HCT116 (cell line): ENCODE data around the gene PLEKHA8. TPM values are rescaled to one million over a fixed set of nuclear protein-coding genes. Genes with fewer than 3 reads are reported as not detected.

Source experiments
- ATAC-seq: fragments of 200-7000 bp; cut with Tn5 transposase; 2 replicates; pipeline ENCODE4 v1.9.1; 2020; ENCODE audit warnings: mild to moderate bottlenecking, moderate library complexity
- BruUV-seq: library from RNA; stranded (reverse); fragments of 400-500 nt; replicated peaks from 2 replicates; lab custom pipeline; 2021; lab: Mats Ljungman, UMichigan
- CTCF ChIA-PET: fragments of 300-600 bp; sonication (Branson Sonifier 250); formaldehyde crosslinking; loops from one replicate; lab custom pipeline; 2021; ENCODE audit warnings: antibody characterized with exemption; lab: Charles Lee
- POLR2A ChIA-PET: fragments of 300-600, 350-600 bp; sonication (Branson Sonifier 250); formaldehyde crosslinking; loops from one replicate; lab custom pipeline; 2021; ENCODE audit warnings: antibody characterized with exemption; lab: Charles Lee
- RAD21 ChIA-PET, 2 experiments: fragments of 300-600 bp; sonication (Branson Sonifier 250); formaldehyde crosslinking; loops; one replicate each; lab custom pipeline; 2023; ENCODE audit warnings: low total read pairs in 2 of 2; ENCODE audit not compliant: uncharacterized antibody in 2 of 2, unreplicated experiment in 2 of 2, low non-redundant PET in 1 of 2; lab: Charles Lee
- DNase-seq: peaks from one replicate; pipeline ENCODE4 v3.0.0-alpha.2; 2010; ENCODE audit warnings: low read depth, low spot score
- H2AFZ ChIP-seq: fragments of 200-600 bp; shearing (Covaris generic), sonication (generic); 2 replicates; pipeline ENCODE4 v1.6.1; 2017; ENCODE audit warnings: low read depth, mixed run types, mixed read lengths, antibody characterized with exemption, low read length; ENCODE audit not compliant: poor library complexity, severe bottlenecking
- H3K27ac ChIP-seq: 2 replicates; pipeline ENCODE4 v1.5.1; 2012; ENCODE audit warnings: low read depth, low read length
- H3K27me3 ChIP-seq: fragments of 200-600 bp; sonication (generic); 2 replicates; pipeline ENCODE4 v1.6.1; 2016; ENCODE audit warnings: mixed run types, low read length, mixed read lengths; ENCODE audit not compliant: insufficient read depth
- H3K36me3 ChIP-seq, 2 experiments: fragments of 200-500 bp in 1 of 2; fragments of 200-600 bp in 1 of 2; sonication (Bioruptor generic) in 1 of 2; sonication (generic) in 1 of 2; 2 replicates each; pipeline versions ENCODE4 v1.5.1 to v1.6.1; 2014 to 2016; ENCODE audit warnings: low read length in 2 of 2, inconsistent platforms in 1 of 2, mixed read lengths in 1 of 2, mixed run types in 1 of 2; ENCODE audit not compliant: insufficient read depth in 2 of 2, control insufficient read depth in 1 of 2
- H3K4me1 ChIP-seq, 2 experiments: fragments of 200-600 bp in 1 of 2; sonication (generic) in 1 of 2; 2 replicates each; pipeline versions ENCODE4 v1.5.1 to v1.6.1; 2012 to 2017; ENCODE audit warnings: low read length in 2 of 2, inconsistent platforms in 1 of 2, mild to moderate bottlenecking in 1 of 2, mixed read lengths in 1 of 2, mixed run types in 1 of 2, moderate library complexity in 1 of 2; ENCODE audit not compliant: insufficient read depth in 2 of 2, control insufficient read depth in 1 of 2
- H3K4me2 ChIP-seq: fragments of 200-600 bp; sonication (generic); 2 replicates; pipeline ENCODE4 v1.6.1; 2017; ENCODE audit warnings: mixed run types, low read length, mixed read lengths
- H3K4me3 ChIP-seq, 2 experiments: fragments of 200-600 bp in 1 of 2; sonication (generic) in 1 of 2; replicated peaks in 1 of 2; 2 replicates each; pipeline ENCODE4 v1.5.1; 2011 to 2016; ENCODE audit warnings: low read length in 2 of 2, control low read depth in 1 of 2, low read depth in 1 of 2, mild to moderate bottlenecking in 1 of 2, mixed read lengths in 1 of 2, mixed run types in 1 of 2
- H3K79me2 ChIP-seq: fragments of 200-600 bp; sonication (generic); 2 replicates; pipeline ENCODE4 v1.6.1; 2017; ENCODE audit warnings: mild to moderate bottlenecking, mixed run types, low read length, moderate library complexity, mixed read lengths; ENCODE audit not compliant: insufficient read depth
- H3K9ac ChIP-seq: fragments of 200-600 bp; sonication (generic); 2 replicates; pipeline ENCODE4 v1.6.1; 2016; ENCODE audit warnings: low read length, mixed read lengths
- H3K9me2 ChIP-seq: fragments of 200-600 bp; sonication (generic), shearing (Covaris generic); 2 replicates; pipeline ENCODE4 v1.6.1; 2017; ENCODE audit warnings: mixed run types, mild to moderate bottlenecking, moderate library complexity; ENCODE audit not compliant: insufficient read depth
- H3K9me3 ChIP-seq, 2 experiments: fragments of 200-500 bp in 1 of 2; fragments of 200-600 bp in 1 of 2; sonication (Bioruptor generic) in 1 of 2; sonication (generic) in 1 of 2; 2 replicates each; pipeline ENCODE4 v1.6.1; 2014 to 2017; ENCODE audit warnings: low read length in 2 of 2, mixed read lengths in 2 of 2, inconsistent platforms in 1 of 2, low read depth in 1 of 2, mild to moderate bottlenecking in 1 of 2, mixed run types in 1 of 2, moderate library complexity in 1 of 2; ENCODE audit not compliant: control insufficient read depth in 1 of 2, insufficient read depth in 1 of 2
- H4K20me1 ChIP-seq: fragments of 200-600 bp; sonication (generic), shearing (Covaris generic); 2 replicates; pipeline ENCODE4 v1.6.1; 2017; ENCODE audit warnings: mixed run types, mild to moderate bottlenecking, moderate library complexity; ENCODE audit not compliant: insufficient read depth
- CBX3 ChIP-seq: IDR thresholded peaks from 2 replicates; pipeline ENCODE4 v1.6.1; 2012; ENCODE audit warnings: low read depth
- EGR1 ChIP-seq: IDR thresholded peaks from 2 replicates; pipeline ENCODE4 v1.6.1; 2012; ENCODE audit warnings: low read depth
- EZH2 ChIP-seq: fragments of 200-600 bp; sonication (generic); IDR thresholded peaks from 2 replicates; pipeline ENCODE4 v1.6.1; 2017; ENCODE audit warnings: antibody characterized with exemption, mixed run types
- EZH2phosphoT487 ChIP-seq: fragments of 200-600 bp; IDR thresholded peaks from 2 replicates; pipeline ENCODE4 v1.6.1; 2018; ENCODE audit warnings: antibody characterized with exemption, borderline replicate concordance
- JUND ChIP-seq: IDR thresholded peaks from 2 replicates; pipeline ENCODE4 v1.6.1; 2012
- POLR2AphosphoS5 ChIP-seq: IDR thresholded peaks from 2 replicates; pipeline ENCODE4 v1.6.1; 2011; ENCODE audit warnings: mild to moderate bottlenecking, low read depth, low read length, moderate library complexity
- RAD21 ChIP-seq: IDR thresholded peaks from 2 replicates; pipeline ENCODE4 v1.6.1; 2012; ENCODE audit warnings: low read depth, mild to moderate bottlenecking
- SIN3A ChIP-seq: IDR thresholded peaks from 2 replicates; pipeline ENCODE4 v1.6.1; 2012; ENCODE audit warnings: low read depth
- SRF ChIP-seq: IDR thresholded peaks from 2 replicates; pipeline ENCODE4 v1.6.1; 2012; ENCODE audit warnings: low read depth
- TCF7L2 ChIP-seq: IDR thresholded peaks from 2 replicates; pipeline ENCODE4 v1.7.0; 2011; ENCODE audit warnings: borderline replicate concordance, inconsistent platforms; ENCODE audit not compliant: insufficient read depth, insufficient read length; ENCODE audit errors: extremely low read depth
- ZBTB33 ChIP-seq: IDR thresholded peaks from 2 replicates; pipeline ENCODE4 v1.6.1; 2011; ENCODE audit warnings: mild to moderate bottlenecking, low read length, moderate library complexity; ENCODE audit not compliant: insufficient replicate concordance; ENCODE audit errors: extremely low read depth
- intact Hi-C: fragments of 100-400 bp; cut with micrococcal nuclease; formaldehyde crosslinking; loops from 2 replicates; pipeline ENCODE4 v1.10.0; 2022
- total RNA-seq: library from RNA; stranded (reverse); gene quantifications from one replicate; pipeline ENCODE4 v1.2.1, GENCODE V29; 2021; ENCODE audit not compliant: unreplicated experiment

Gene PLEKHA8
- total RNA-seq, 1 experiment from 2014 or later, result 13.6 TPM

GRCh38 chr7:30155481-30155880 lies 127.3 kb downstream of the PLEKHA8 start:
- Histone ChIP-seq H3K27me3 (no peaks in the 10 kb centered on the region), H3K9me3 (no peaks in the 10 kb centered on the region), H3K9ac (no peak overlapping the region), H4K20me1 (no peaks in the 10 kb centered on the region), H3K4me3 (no peak overlapping the region), H2AFZ (no peak overlapping the region), H3K79me2 (no peaks in the 10 kb centered on the region), H3K4me1 (peaks cover 0 to 7% of the 10 kb centered on the region in 2 experiments; a peak in 1 of 4 replicates), H3K9me2 (no peaks in the 10 kb centered on the region), H3K27ac (no peak overlapping the region), H3K36me3 (no peaks in the 10 kb centered on the region), H3K4me2 (no peak overlapping the region)
- CTCF ChIA-PET, result no interaction called here
- DNase-seq, result no peak
- RAD21 ChIA-PET, result no interaction called here
- intact Hi-C loops, result no loop called here
- BruUV-seq, result no TSS peak
- ATAC-seq, result no peak
- TF ChIP-seq EGR1 (no peak), EZH2phosphoT487 (no peak), CBX3 (no peak), JUND (no peak), SRF (no peak), ZBTB33 (no peak), SIN3A (no peak), POLR2AphosphoS5 (no peak), TCF7L2 (no peak), RAD21 (no peak), EZH2 (no peak)
- POLR2A ChIA-PET, result no interaction called here
